A673 (cell line): ENCODE measurements around the gene SEC14L3. TPM values are rescaled to one million over a fixed set of nuclear protein-coding genes. Genes with fewer than 3 reads are reported as not detected.

Experiments used
- BruUV-seq: library from RNA; stranded (reverse); fragments of 400-500 nt; replicated peaks from 2 replicates; lab custom pipeline; 2021; lab: Mats Ljungman, UMichigan
- CTCF ChIA-PET: fragments of 300-600 bp; sonication (Branson Sonifier 250); formaldehyde crosslinking; loops from one replicate; lab custom pipeline; 2022; ENCODE audit warnings: antibody characterized with exemption; lab: Charles Lee
- POLR2A ChIA-PET: fragments of 300-600 bp; sonication (Branson Sonifier 250); formaldehyde crosslinking; loops from one replicate; lab custom pipeline; 2022; ENCODE audit warnings: antibody characterized with exemption; ENCODE audit not compliant: low non-redundant PET; lab: Charles Lee
- DNase-seq: peaks from one replicate; pipeline ENCODE4 v3.0.0-alpha.2; 2015; ENCODE audit warnings: low spot score
- H3K27ac ChIP-seq: fragments of 200-600 bp; sonication (generic); 2 replicates; pipeline ENCODE4 v1.5.1; 2016; ENCODE audit warnings: mixed run types, low read depth, mild to moderate bottlenecking, mixed read lengths, antibody characterized with exemption, low read length; ENCODE audit not compliant: poor library complexity, severe bottlenecking
- H3K27me3 ChIP-seq: fragments of 200-600 bp; sonication (generic); replicated peaks from 2 replicates; pipeline ENCODE4 v1.6.1; 2017; ENCODE audit warnings: mixed run types, low read depth, mild to moderate bottlenecking, mixed read lengths, antibody characterized with exemption, low read length; ENCODE audit not compliant: insufficient read depth, poor library complexity
- H3K36me3 ChIP-seq: fragments of 200-600 bp; sonication (generic); 2 replicates; pipeline ENCODE4 v1.6.1; 2016; ENCODE audit warnings: mixed run types, mild to moderate bottlenecking, mixed read lengths, antibody characterized with exemption, low read length; ENCODE audit not compliant: insufficient read depth, poor library complexity, severe bottlenecking
- H3K4me1 ChIP-seq: fragments of 200-600 bp; sonication (generic); 2 replicates; pipeline ENCODE4 v1.6.1; 2017; ENCODE audit warnings: mixed run types, mild to moderate bottlenecking, mixed read lengths, antibody characterized with exemption, low read length; ENCODE audit not compliant: insufficient read depth, poor library complexity, severe bottlenecking
- H3K4me3 ChIP-seq: fragments of 200-600 bp; sonication (generic); 2 replicates; pipeline ENCODE4 v1.5.1; 2016; ENCODE audit warnings: low read depth, mixed run types, mild to moderate bottlenecking, mixed read lengths, low read length; ENCODE audit not compliant: poor library complexity, severe bottlenecking
- H3K9me3 ChIP-seq: fragments of 200-600 bp; sonication (generic); 2 replicates; pipeline ENCODE4 v1.6.1; 2016; ENCODE audit warnings: mixed run types, low read depth, mild to moderate bottlenecking, mixed read lengths, antibody characterized with exemption, low read length; ENCODE audit not compliant: poor library complexity, severe bottlenecking
- CTCF ChIP-seq: fragments of 300-800, 200-600 bp; sonication (generic); conservative IDR thresholded peaks from 2 replicates; pipeline ENCODE4 v1.5.1; 2017; ENCODE audit warnings: low read depth, mild to moderate bottlenecking, antibody characterized with exemption, low read length, moderate library complexity, mixed read lengths
- EZH2 ChIP-seq: fragments of 200-600 bp; sonication (generic); IDR thresholded peaks from 2 replicates; pipeline ENCODE4 v1.6.1; 2017; ENCODE audit warnings: borderline replicate concordance, low read depth, mild to moderate bottlenecking, mixed read lengths, antibody characterized with exemption, low read length; ENCODE audit not compliant: poor library complexity, severe bottlenecking
- intact Hi-C: fragments of 100-400 bp; cut with micrococcal nuclease; formaldehyde crosslinking; loops from one replicate; pipeline ENCODE4 v1.10.0; 2022; ENCODE audit not compliant: unreplicated experiment
- total RNA-seq: library from RNA; stranded (reverse); gene quantifications from 2 replicates; pipeline ENCODE4 v1.2.3, GENCODE V29; 2021

The SEC14L3 gene
- total RNA-seq, 1 experiment from 2014 or later = not detected

- H3K4me1 ChIP-seq = peaks cover 43% of the 10 kb centered on the region
- no peaks in the 10 kb centered on the region for H3K27me3 ChIP-seq
- ChIA-PET CTCF (interaction anchor here (0.7 kb wide), 1 partner anchor 240 kb away, joined by 8 read pairs; no protein-coding TSS in a partner anchor), POLR2A (no interaction called here)
- no peaks in the 10 kb centered on the region for H3K9me3 ChIP-seq
- no peak overlapping the region for H3K4me3 ChIP-seq
- intact Hi-C loops = loop anchor here (10.0 kb wide), 1 partner anchor 164 kb away; the partner anchor contains the start of gene TCN2
- H3K36me3 ChIP-seq = no peaks in the 10 kb centered on the region
- no TSS peak for BruUV-seq
- H3K27ac ChIP-seq = peak overlapping the region; percentile 43
- DNase-seq = no peak
- no peak for TF ChIP-seq EZH2
- no peak for TF ChIP-seq CTCF
Measured at GRCh38 chr22:30441088-30441487, 30.7 kb downstream of the SEC14L3 start.

- Histone ChIP-seq H3K9me3 (no peaks in the 10 kb centered on the region), H3K4me3 (no peak overlapping the region), H3K36me3 (no peaks in the 10 kb centered on the region), H3K4me1 (peaks cover 46% of the 10 kb centered on the region), H3K27ac (peak overlapping the region; percentile 51), H3K27me3 (no peaks in the 10 kb centered on the region)
- intact Hi-C loops = loop anchor here (10.0 kb wide), 1 partner anchor 165 kb away; the partner anchor contains the start of gene TCN2
- DNase-seq = no peak
- no TSS peak for BruUV-seq
- TF ChIP-seq EZH2 (no peak), CTCF (no peak)
- ChIA-PET CTCF (interaction anchor here (1.0 kb wide), 1 partner anchor 14 kb away, joined by 5 read pairs; the partner anchor contains the start of gene MTFP1), POLR2A (no interaction called here)
Measured at GRCh38 chr22:30439836-30440235, 32.0 kb downstream of the SEC14L3 start.

- Histone ChIP-seq H3K27ac (peak overlapping the region; percentile 100), H3K27me3 (no peaks in the 10 kb centered on the region), H3K36me3 (no peaks in the 10 kb centered on the region), H3K9me3 (no peaks in the 10 kb centered on the region), H3K4me3 (no peak overlapping the region), H3K4me1 (peaks cover 46% of the 10 kb centered on the region)
- intact Hi-C loops = no loop called here
- POLR2A ChIA-PET = no interaction called here
- no TSS peak for BruUV-seq
- CTCF ChIA-PET = no interaction called here
- TF ChIP-seq CTCF (no peak), EZH2 (no peak)
- no peak for DNase-seq
Measured at GRCh38 chr22:30439226-30439625, 32.6 kb downstream of the SEC14L3 start.
